HEK293T (cell line): ENCODE results near the gene KRTAP6-2.

Experiments used
- BHLHE40 ChIP-seq: fragments of 450-650 bp; IDR thresholded peaks from 2 replicates; pipeline ENCODE4 v1.6.1; 2016; ENCODE audit warnings: mild to moderate bottlenecking, moderate library complexity, borderline replicate concordance
- ELF4 ChIP-seq: fragments of 450-650 bp; IDR thresholded peaks from 2 replicates; pipeline ENCODE4 v1.6.1; 2017; ENCODE audit warnings: antibody characterized with exemption
- FOXK2 ChIP-seq: fragments of 450-650 bp; IDR thresholded peaks from 2 replicates; pipeline ENCODE4 v1.6.1; 2016; ENCODE audit warnings: mild to moderate bottlenecking
- FOXM1 ChIP-seq: fragments of 450-650 bp; IDR thresholded peaks from 2 replicates; pipeline ENCODE4 v1.6.1; 2017; ENCODE audit warnings: mild to moderate bottlenecking, borderline replicate concordance
- SP1 ChIP-seq: fragments of 450-650 bp; IDR thresholded peaks from 2 replicates; pipeline ENCODE4 v1.6.1; 2017
- SUZ12 ChIP-seq: fragments of 450-650 bp; IDR thresholded peaks from 2 replicates; pipeline ENCODE4 v1.6.1; 2016; ENCODE audit warnings: mild to moderate bottlenecking
- ZNF384 ChIP-seq: fragments of 450-650 bp; IDR thresholded peaks from 2 replicates; pipeline ENCODE4 v1.6.1; 2016

GRCh38 chr21:30623362-30623761 lies 24.7 kb upstream of the KRTAP6-2 start:
- TF ChIP-seq SP1 (no peak), FOXK2 (no peak), ZNF384 (no peak), SUZ12 (no peak), BHLHE40 (no peak), ELF4 (no peak), FOXM1 (no peak)
